Measurements from ENCODE around the gene NTM.

- no peak for TF ChIP-seq CTCF (tag by site-specific recombination; IDR thresholded peaks at IDR 0.05)
- no peak for TF ChIP-seq ZSCAN30 (tag by site-specific recombination; IDR thresholded peaks at IDR 0.05)
- no peak for TF ChIP-seq ZNF311 (tag by site-specific recombination; IDR thresholded peaks at IDR 0.05; ENCODE audit: borderline replicate concordance)
- TF ChIP-seq RBAK (tag by site-specific recombination; IDR thresholded peaks at IDR 0.05), result no peak
- no peak for TF ChIP-seq ZNF274 (IDR thresholded peaks at IDR 0.05; ENCODE audit: low read length)
- no peak for TF ChIP-seq ZNF274 (tag by site-specific recombination; IDR thresholded peaks at IDR 0.05; ENCODE audit: borderline replicate concordance)
- no peak for TF ChIP-seq ZNF175 (tag by site-specific recombination; IDR thresholded peaks at IDR 0.05)
- no peak for TF ChIP-seq ZNF529 (tag by site-specific recombination; IDR thresholded peaks at IDR 0.05; ENCODE audit: insufficient replicate concordance)
- no peak for TF ChIP-seq PRDM4 (tag by site-specific recombination; IDR thresholded peaks at IDR 0.05)
- no peak for TF ChIP-seq ZFP41 (tag by site-specific recombination; IDR thresholded peaks at IDR 0.05; ENCODE audit: borderline replicate concordance)
- TF ChIP-seq PRDM1 (tag by site-specific recombination; IDR thresholded peaks at IDR 0.05), result no peak
- TF ChIP-seq, protein P1, sequence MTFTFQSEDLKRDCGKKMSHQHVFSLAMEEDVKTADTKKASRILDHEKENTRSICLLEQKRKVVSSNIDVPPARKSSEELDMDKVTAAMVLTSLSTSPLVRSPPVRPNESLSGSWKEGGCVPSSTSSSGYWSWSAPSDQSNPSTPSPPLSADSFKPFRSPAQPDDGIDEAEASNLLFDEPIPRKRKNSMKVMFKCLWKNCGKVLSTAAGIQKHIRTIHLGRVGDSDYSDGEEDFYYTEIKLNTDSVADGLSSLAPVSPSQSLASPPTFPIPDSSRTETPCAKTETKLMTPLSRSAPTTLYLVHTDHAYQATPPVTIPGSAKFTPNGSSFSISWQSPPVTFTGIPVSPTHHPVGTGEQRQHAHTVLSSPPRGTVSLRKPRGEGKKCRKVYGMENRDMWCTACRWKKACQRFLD (tag by site-specific recombination; IDR thresholded peaks at IDR 0.05), result no peak
- TF ChIP-seq PRDM6 (tag by site-specific recombination; IDR thresholded peaks at IDR 0.05), result no peak
- no peak for TF ChIP-seq ZNF211 (tag by site-specific recombination; IDR thresholded peaks at IDR 0.05; ENCODE audit: low read depth)
These were observed 2.8 kb downstream of the NTM start for GRCh38 chr11:131373095-131373725.

All from HEK293 (cell line).